ENCODE data around the gene MUC12. TPM values are rescaled to one million over a fixed set of nuclear protein-coding genes. Genes with fewer than 3 reads are reported as not detected.
"Not testable (repeated sequence)": the region's sequence is repeated elsewhere in the genome, so short reads cannot be mapped to it uniquely, and the experiment has no call there.

The MUC12 gene
- total and polyA plus RNA-seq, 2 donors (not counting 3 experiments of a cell fraction or from before 2014, with no cell fraction given) = not detected

DNA sequence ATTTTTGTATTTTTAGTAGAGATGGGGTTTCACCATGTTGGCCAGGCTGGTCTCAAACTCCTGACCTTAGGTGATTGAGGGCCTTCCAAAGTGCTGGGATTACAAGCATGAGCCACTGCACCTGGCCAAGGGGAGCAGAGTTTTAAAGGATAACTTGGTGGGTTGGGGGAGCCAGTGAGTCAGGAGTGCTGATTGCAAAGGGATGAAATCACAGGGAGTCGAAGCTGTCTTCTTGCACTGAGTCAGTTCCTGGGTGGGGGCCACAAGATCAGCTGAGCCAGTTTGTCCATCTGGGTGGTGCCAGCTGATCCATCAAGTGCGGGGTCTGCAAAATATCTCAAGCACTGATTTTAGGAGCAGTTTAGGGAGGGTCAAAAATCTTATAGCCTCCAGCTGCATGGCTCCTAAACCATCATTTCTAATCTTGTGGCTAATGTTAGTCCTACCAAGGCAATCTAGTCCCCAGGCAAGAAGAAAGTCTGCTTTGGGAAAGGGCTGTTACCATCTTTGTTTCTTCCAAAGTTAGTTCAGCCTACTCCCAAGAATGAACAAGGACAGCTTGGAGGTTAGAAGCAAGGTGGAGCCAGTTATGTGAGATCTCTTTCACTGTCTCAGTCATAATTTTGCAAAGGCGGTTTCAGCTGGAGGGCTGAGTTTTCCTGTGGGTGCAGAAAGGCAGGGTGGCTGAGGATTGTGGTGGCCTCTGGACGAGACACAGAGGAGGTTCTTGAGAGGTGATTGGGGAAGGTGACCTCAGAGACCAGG is 15.8 kb downstream of the MUC12 start:
- H3K27ac ChIP-seq (ENCODE audit: insufficient read depth, low read depth, low read length); intact Hi-C loops (cut with micrococcal nuclease); POLR2A ChIA-PET: not testable (repeated sequence)

DNA sequence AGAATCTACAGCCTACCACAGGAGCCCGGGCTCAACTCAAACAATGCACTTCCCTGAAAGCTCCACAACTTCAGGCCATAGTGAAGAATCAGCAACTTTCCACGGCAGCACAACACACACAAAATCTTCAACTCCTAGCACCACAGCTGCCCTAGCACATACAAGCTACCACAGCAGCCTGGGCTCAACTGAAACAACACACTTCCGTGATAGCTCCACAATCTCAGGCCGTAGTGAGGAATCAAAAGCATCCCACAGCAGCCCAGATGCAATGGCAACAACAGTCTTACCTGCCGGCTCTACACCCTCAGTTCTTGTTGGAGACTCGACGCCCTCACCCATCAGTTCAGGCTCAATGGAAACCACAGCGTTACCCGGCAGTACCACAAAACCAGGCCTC is 22.3 kb downstream of the MUC12 start:
- Histone ChIP-seq H4K20me1 (replicated peaks; ENCODE audit: control insufficient read depth, extremely low read depth, insufficient read depth, low read length) (no peaks in the 10 kb centered on the region), H3K9me1 (replicated peaks; ENCODE audit: control insufficient read depth, extremely low read depth, insufficient read depth, low read length) (no peaks in the 10 kb centered on the region), H3K4me1 (ENCODE audit: control insufficient read depth, extremely low read depth, insufficient read depth, low read length) (no peaks in the 10 kb centered on the region), H3K36me3 (ENCODE audit: control insufficient read depth in 2 of 2, extremely low read depth in 1 of 2, insufficient read depth in 2 of 2, low read length in 2 of 2) (no peaks in the 10 kb centered on the region), H3K9me3 (replicated peaks; ENCODE audit: control insufficient read depth, insufficient read depth, low read length) (no peaks in the 10 kb centered on the region), H2AFZ (ENCODE audit: low read depth, low read length) (no peak overlapping the region), H3K27ac (ENCODE audit: insufficient read depth, low read depth, low read length) (no peak overlapping the region), H3K4me2 (ENCODE audit: insufficient read depth, low read length) (no peak overlapping the region), H3K79me2 (ENCODE audit: control insufficient read depth, insufficient read depth, low read length) (no peaks in the 10 kb centered on the region), H3K4me3 (replicated peaks in 1 of 3; ENCODE audit: insufficient read depth in 1 of 3, low read depth in 1 of 3, low read length in 3 of 3) (no peak overlapping the region), H3K27me3 (ENCODE audit: control insufficient read depth in 2 of 2, insufficient read depth in 2 of 2, low read length in 2 of 2) (no peaks in the 10 kb centered on the region), H3K9ac (replicated peaks; ENCODE audit: extremely low read depth, insufficient read depth, low read length) (no peak overlapping the region)
- DNase-seq (ENCODE audit: low read depth, low spot score) (no peak), FAIRE-seq (no peak)
- dilution Hi-C loops (cut with MboI; ENCODE audit: extremely low pct_ligation_motif_present, low sequenced_read_pairs) = no loop called here
- ChIA-PET POLR2A (no interaction called here), CTCF (no interaction called here)
- TF ChIP-seq GATA2 (IDR thresholded peaks at IDR 0.05; ENCODE audit: insufficient read depth, insufficient read length, low read depth, low read length) (no peak), JUN (IDR thresholded peaks at IDR 0.05; ENCODE audit: borderline replicate concordance, insufficient read depth, insufficient read length, low read depth) (no peak), POLR2AphosphoS5 (IDR thresholded peaks at IDR 0.05; ENCODE audit: insufficient read depth, low read depth, low read length) (no peak), FOS (IDR thresholded peaks at IDR 0.05; ENCODE audit: borderline replicate concordance, insufficient read depth, low read length) (no peak), MYC (IDR thresholded peaks at IDR 0.05; ENCODE audit: low read depth, low read length) (no peak), EZH2 (IDR thresholded peaks at IDR 0.05; ENCODE audit: borderline replicate concordance, low read depth, low read length, severe bottlenecking) (no peak), POLR2A (IDR thresholded peaks at IDR 0.05; ENCODE audit: low read depth, low read length) (no peak)
- TF ChIP-seq, protein P1, sequence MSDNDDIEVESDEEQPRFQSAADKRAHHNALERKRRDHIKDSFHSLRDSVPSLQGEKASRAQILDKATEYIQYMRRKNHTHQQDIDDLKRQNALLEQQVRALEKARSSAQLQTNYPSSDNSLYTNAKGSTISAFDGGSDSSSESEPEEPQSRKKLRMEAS (IDR thresholded peaks at IDR 0.05; ENCODE audit: insufficient read depth, insufficient read length) = no peak
- TF ChIP-seq, protein P2, sequence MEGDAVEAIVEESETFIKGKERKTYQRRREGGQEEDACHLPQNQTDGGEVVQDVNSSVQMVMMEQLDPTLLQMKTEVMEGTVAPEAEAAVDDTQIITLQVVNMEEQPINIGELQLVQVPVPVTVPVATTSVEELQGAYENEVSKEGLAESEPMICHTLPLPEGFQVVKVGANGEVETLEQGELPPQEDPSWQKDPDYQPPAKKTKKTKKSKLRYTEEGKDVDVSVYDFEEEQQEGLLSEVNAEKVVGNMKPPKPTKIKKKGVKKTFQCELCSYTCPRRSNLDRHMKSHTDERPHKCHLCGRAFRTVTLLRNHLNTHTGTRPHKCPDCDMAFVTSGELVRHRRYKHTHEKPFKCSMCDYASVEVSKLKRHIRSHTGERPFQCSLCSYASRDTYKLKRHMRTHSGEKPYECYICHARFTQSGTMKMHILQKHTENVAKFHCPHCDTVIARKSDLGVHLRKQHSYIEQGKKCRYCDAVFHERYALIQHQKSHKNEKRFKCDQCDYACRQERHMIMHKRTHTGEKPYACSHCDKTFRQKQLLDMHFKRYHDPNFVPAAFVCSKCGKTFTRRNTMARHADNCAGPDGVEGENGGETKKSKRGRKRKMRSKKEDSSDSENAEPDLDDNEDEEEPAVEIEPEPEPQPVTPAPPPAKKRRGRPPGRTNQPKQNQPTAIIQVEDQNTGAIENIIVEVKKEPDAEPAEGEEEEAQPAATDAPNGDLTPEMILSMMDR (IDR thresholded peaks at IDR 0.05; ENCODE audit: extremely low read depth in 1 of 2, insufficient read depth in 1 of 2, low read depth in 1 of 2, low read length in 2 of 2) = no peak
- BruUV-seq (replicated peaks) = no TSS peak
- intact Hi-C loops (cut with micrococcal nuclease) = no loop called here

More for the DNA sequence above, 15.8 kb downstream of the MUC12 start:
- H3K9ac ChIP-seq (replicated peaks; ENCODE audit: extremely low read depth, insufficient read depth, low read length); H3K4me1 ChIP-seq (ENCODE audit: control insufficient read depth, extremely low read depth, insufficient read depth, low read length); dilution Hi-C loops (cut with MboI; ENCODE audit: extremely low pct_ligation_motif_present, low sequenced_read_pairs); H3K4me3 ChIP-seq (replicated peaks in 1 of 3; ENCODE audit: insufficient read depth in 1 of 3, low read depth in 1 of 3, low read length in 3 of 3); H3K9me3 ChIP-seq (replicated peaks; ENCODE audit: control insufficient read depth, insufficient read depth, low read length); BruUV-seq (replicated peaks); H3K4me2 ChIP-seq (ENCODE audit: insufficient read depth, low read length); H3K79me2 ChIP-seq (ENCODE audit: control insufficient read depth, insufficient read depth, low read length); FAIRE-seq; H2AFZ ChIP-seq (ENCODE audit: low read depth, low read length); H3K36me3 ChIP-seq (ENCODE audit: control insufficient read depth in 2 of 2, extremely low read depth in 1 of 2, insufficient read depth in 2 of 2, low read length in 2 of 2); H4K20me1 ChIP-seq (replicated peaks; ENCODE audit: control insufficient read depth, extremely low read depth, insufficient read depth, low read length); DNase-seq (ENCODE audit: low read depth, low spot score); H3K9me1 ChIP-seq (replicated peaks; ENCODE audit: control insufficient read depth, extremely low read depth, insufficient read depth, low read length); H3K27me3 ChIP-seq (ENCODE audit: control insufficient read depth in 2 of 2, insufficient read depth in 2 of 2, low read length in 2 of 2): not testable (repeated sequence)
- CTCF ChIA-PET = interaction anchor here (1.7 kb wide), 1 partner anchor 19 kb away, joined by 6 read pairs; no protein-coding TSS in a partner anchor

All from endothelial cell of umbilical vein (primary cell).